ENCODE data around the gene TRUB1.

The TRUB1 gene

DNA sequence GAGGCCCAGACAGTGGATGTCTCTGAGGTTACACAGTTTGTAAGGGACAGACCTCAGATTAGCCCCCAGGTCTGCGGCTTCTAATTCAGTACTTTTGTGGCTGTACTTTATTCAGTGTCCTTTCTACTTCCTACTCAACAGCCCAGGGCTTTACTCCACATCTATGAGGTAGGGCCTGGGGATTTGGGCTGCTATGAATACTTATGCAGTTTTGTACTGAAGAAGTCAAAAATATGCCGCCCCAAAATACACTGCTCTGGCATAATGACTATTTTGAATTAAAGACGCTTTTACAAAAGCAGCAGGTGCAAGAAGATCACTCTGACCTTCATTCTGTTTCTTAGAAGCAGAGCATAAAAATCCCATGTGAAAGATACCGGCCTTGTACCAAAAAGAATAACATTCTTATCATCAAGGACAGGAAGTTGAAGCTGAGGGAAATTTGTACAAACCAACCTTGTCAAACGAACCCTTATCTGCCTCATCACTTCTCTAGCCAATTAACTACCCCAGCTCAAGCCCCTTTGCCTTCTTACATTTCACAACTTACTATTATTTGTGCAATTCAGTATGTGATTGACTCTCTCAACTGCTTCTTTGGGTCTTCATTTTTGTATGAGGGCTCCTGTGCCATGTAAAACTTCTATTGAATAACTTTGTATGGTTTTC, 26.1 kb upstream of the TRUB1 start:
- no peaks in the 10 kb centered on the region for H3K27me3 ChIP-seq
- no peak for DNase-seq
- H3K36me3 ChIP-seq, result no peaks in the 10 kb centered on the region
- no peaks in the 10 kb centered on the region for H3K4me1 ChIP-seq
- no peaks in the 10 kb centered on the region for H3K9me3 ChIP-seq
- no peak for TF ChIP-seq CTCF (IDR thresholded peaks at IDR 0.05; ENCODE audit: low read depth, low read length)
- no peak overlapping the region for H3K4me3 ChIP-seq (ENCODE audit: low read depth, low read length)

- Histone ChIP-seq H3K4me3 (ENCODE audit: low read depth, low read length) (no peak overlapping the region), H3K27me3 (no peaks in the 10 kb centered on the region), H3K36me3 (no peaks in the 10 kb centered on the region), H3K9me3 (no peaks in the 10 kb centered on the region), H3K4me1 (no peaks in the 10 kb centered on the region)
- no peak for TF ChIP-seq CTCF (IDR thresholded peaks at IDR 0.05; ENCODE audit: low read depth, low read length)
- DNase-seq, result no peak
Observed at GRCh38 chr10:114912470-114912859, 25.5 kb upstream of the TRUB1 start.

DNA sequence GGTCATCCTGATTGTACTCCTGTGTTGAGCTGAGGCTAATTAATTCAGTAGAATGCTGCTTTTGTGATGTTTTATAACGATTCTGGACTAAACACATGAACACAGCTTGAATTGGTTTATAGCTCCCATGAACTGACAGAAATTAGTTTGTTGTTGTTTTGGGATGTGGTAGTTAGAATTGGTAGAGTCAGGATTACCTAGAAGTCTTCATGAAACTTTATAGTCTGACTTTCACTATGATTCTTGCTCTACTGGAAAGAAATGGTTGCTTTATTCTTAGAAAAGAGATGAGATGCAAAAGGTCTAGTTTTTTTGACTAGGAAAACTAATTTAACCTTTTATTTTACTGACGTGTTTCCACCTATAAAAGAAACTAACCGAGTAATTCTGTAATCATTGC, 23.4 kb upstream of the TRUB1 start:
- Histone ChIP-seq H3K36me3 (no peaks in the 10 kb centered on the region), H3K4me1 (no peaks in the 10 kb centered on the region), H3K9me3 (no peaks in the 10 kb centered on the region), H3K27me3 (no peaks in the 10 kb centered on the region), H3K4me3 (ENCODE audit: low read depth, low read length) (no peak overlapping the region)
- no peak for DNase-seq
- TF ChIP-seq CTCF (IDR thresholded peaks at IDR 0.05; ENCODE audit: low read depth, low read length), result no peak

- H3K9me3 ChIP-seq, result no peaks in the 10 kb centered on the region
- no peak overlapping the region for H3K4me3 ChIP-seq (ENCODE audit: low read depth, low read length)
- H3K36me3 ChIP-seq, result no peaks in the 10 kb centered on the region
- DNase-seq, result no peak
- H3K27me3 ChIP-seq, result no peaks in the 10 kb centered on the region
- no peak for TF ChIP-seq CTCF (IDR thresholded peaks at IDR 0.05; ENCODE audit: low read depth, low read length)
- no peaks in the 10 kb centered on the region for H3K4me1 ChIP-seq
Observed at GRCh38 chr10:114915294-114915693, 22.7 kb upstream of the TRUB1 start.

DNA sequence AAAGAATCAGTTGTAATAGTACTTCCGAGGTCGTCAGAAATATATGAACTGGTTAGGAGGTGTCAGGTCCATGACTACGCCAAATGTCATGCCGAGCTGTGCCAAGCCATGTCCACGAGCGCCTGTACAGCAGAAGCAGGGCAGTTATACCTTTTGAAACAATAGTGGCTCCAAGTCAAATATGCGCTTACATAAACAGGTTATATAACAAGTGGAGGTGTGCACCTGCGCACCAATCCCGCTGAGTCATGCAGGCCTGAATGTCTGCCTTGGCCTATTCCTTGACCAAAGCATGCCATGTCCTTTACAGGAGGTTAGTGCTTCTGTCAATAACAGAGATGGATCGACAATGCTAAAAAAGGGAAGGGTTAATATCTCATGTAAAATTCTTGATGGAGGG, 21.3 kb upstream of the TRUB1 start:
- Histone ChIP-seq H3K4me3 (ENCODE audit: low read depth, low read length) (no peak overlapping the region), H3K4me1 (no peaks in the 10 kb centered on the region), H3K27me3 (no peaks in the 10 kb centered on the region), H3K36me3 (no peaks in the 10 kb centered on the region), H3K9me3 (no peaks in the 10 kb centered on the region)
- no peak for DNase-seq
- no peak for TF ChIP-seq CTCF (IDR thresholded peaks at IDR 0.05; ENCODE audit: low read depth, low read length)

- no peak for DNase-seq
- H3K4me3 ChIP-seq (ENCODE audit: low read depth, low read length), result no peak overlapping the region
Observed at GRCh38 chr10:114917459-114917858, 20.5 kb upstream of the TRUB1 start.

More at GRCh38 chr10:114917459-114917858, 20.5 kb upstream of the TRUB1 start:
- Histone ChIP-seq H3K36me3 (no peaks in the 10 kb centered on the region), H3K27me3 (no peaks in the 10 kb centered on the region), H3K9me3 (no peaks in the 10 kb centered on the region), H3K4me1 (no peaks in the 10 kb centered on the region)
- no peak for TF ChIP-seq CTCF (IDR thresholded peaks at IDR 0.05; ENCODE audit: low read depth, low read length)

Measured in BE2C (cell line).